ENCODE results near the gene SPAG9. TPM values are rescaled to one million over a fixed set of nuclear protein-coding genes. Genes with fewer than 3 reads are reported as not detected.

The SPAG9 gene
- total RNA-seq, 4 donors from 2014 or later: 81.2 to 99.9 (median 89.9) TPM

DNA sequence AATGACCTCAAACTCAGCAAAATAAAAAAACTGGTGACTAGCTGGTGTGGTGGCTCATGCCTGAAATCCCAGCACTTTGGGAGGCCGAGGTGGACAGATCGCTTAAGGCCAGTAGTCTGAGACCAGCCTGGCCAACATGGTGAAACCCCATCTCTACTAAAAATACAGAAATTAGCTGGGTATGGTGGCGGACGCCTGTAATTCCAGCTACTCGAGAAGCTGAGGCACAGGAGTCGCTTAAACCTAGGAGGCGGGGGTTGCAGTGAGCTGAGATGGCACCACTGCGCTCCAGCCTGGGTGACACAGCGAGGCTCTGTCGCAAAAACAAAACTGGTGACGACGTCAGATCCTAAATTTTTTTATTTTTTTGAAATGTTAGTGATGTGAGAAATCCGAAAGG lies 172.0 kb downstream of the SPAG9 start:
- WGBS: 88% methylated on average over 13 of the region's 13 CpGs
- Histone ChIP-seq H3K27me3 (no peaks in the 10 kb centered on the region), H3K9me3 (no peaks in the 10 kb centered on the region), H3K36me3 (no peaks in the 10 kb centered on the region), H3K4me1 (peaks cover 50 to 72% (median 67%) of the 10 kb centered on the region in 4 donors), H3K27ac (replicated peaks in 1 of 4) (peak overlapping the region; percentile 89 to 90 (median 90)), H3K4me3 (no peak overlapping the region)
- no peak for TF ChIP-seq POLR2A (IDR thresholded peaks at IDR 0.05; ENCODE audit: low read depth)
- TF ChIP-seq POLR2AphosphoS5 (IDR thresholded peaks at IDR 0.05): no peak
- no peak for TF ChIP-seq CTCF (IDR thresholded peaks at IDR 0.05)
- no peak for TF ChIP-seq EP300 (IDR thresholded peaks at IDR 0.05)
- intact Hi-C loops (cut with DNase I): no loop called here
- DNase-seq (ENCODE audit: extremely low spot score): no peak

DNA sequence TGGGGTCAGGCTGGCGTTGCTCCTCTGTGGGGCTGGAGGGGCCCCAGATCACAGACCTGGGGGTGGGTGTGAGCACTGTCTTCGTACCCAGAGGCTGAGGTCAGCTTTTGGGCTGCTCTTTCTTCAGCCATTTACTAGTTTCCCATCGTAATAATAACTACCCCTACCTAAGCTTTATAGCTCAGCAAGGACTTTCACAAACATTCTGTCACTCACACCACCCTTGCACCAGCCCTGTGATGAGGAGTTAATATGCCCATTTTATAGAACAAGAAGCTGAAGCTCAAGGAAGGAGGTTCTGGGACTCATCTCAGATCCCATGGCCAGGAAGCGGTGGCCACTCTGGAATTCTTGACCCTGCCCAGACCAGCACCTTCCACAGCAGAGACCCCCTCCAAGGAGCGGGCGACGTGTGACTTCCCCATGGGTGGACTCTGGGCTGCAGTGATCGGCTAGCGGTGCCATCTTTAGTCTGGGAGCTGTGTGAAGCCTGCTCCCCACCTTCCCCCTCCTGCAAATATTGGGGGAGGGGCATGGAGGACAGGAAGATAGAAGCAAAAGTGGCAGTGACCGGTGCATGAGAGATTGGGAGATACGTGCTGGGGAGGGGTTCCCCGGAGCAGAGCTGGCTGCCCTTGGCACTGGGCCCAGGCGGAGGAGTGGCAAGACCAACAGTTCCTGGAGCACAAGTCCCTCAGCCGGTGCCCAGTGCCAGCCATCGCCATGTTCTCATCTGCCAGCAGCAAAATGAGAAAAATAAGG lies 172.7 kb downstream of the SPAG9 start:
- Histone ChIP-seq H3K27me3 (no peaks in the 10 kb centered on the region), H3K9me3 (no peaks in the 10 kb centered on the region), H3K4me1 (peaks cover 53 to 72% (median 71%) of the 10 kb centered on the region in 4 donors), H3K4me3 (no peak overlapping the region), H3K36me3 (no peaks in the 10 kb centered on the region), H3K27ac (replicated peaks in 1 of 4) (peak overlapping the region; percentile 89 to 90 (median 90))
- DNase-seq (ENCODE audit: extremely low spot score): no peak
- WGBS: 56% methylated on average over 13 of the region's 15 CpGs
- TF ChIP-seq POLR2A (IDR thresholded peaks at IDR 0.05; ENCODE audit: low read depth) (no peak), EP300 (IDR thresholded peaks at IDR 0.05) (no peak), POLR2AphosphoS5 (IDR thresholded peaks at IDR 0.05) (no peak), CTCF (IDR thresholded peaks at IDR 0.05) (no peak)
- intact Hi-C loops (cut with DNase I): no loop called here

- intact Hi-C loops (cut with DNase I): no loop called here
- no peaks in the 10 kb centered on the region for H3K36me3 ChIP-seq
- no peak overlapping the region for H3K4me3 ChIP-seq
- DNase-seq (ENCODE audit: extremely low spot score): no peak
- TF ChIP-seq POLR2A (IDR thresholded peaks at IDR 0.05; ENCODE audit: low read depth): no peak
- no peak for TF ChIP-seq POLR2AphosphoS5 (IDR thresholded peaks at IDR 0.05)
- TF ChIP-seq CTCF (IDR thresholded peaks at IDR 0.05): no peak
- no peak for TF ChIP-seq EP300 (IDR thresholded peaks at IDR 0.05)
- H3K4me1 ChIP-seq: peaks cover 53 to 74% (median 70%) of the 10 kb centered on the region in 4 donors
- H3K9me3 ChIP-seq: no peaks in the 10 kb centered on the region
- H3K27ac ChIP-seq (replicated peaks in 1 of 4): peak overlapping the region; percentile 89 to 90 (median 90)
- no peaks in the 10 kb centered on the region for H3K27me3 ChIP-seq
- WGBS: 92% methylated on average over 16 of the region's 19 CpGs
Measured at GRCh38 chr17:50946891-50947781, 173.5 kb downstream of the SPAG9 start.

DNA sequence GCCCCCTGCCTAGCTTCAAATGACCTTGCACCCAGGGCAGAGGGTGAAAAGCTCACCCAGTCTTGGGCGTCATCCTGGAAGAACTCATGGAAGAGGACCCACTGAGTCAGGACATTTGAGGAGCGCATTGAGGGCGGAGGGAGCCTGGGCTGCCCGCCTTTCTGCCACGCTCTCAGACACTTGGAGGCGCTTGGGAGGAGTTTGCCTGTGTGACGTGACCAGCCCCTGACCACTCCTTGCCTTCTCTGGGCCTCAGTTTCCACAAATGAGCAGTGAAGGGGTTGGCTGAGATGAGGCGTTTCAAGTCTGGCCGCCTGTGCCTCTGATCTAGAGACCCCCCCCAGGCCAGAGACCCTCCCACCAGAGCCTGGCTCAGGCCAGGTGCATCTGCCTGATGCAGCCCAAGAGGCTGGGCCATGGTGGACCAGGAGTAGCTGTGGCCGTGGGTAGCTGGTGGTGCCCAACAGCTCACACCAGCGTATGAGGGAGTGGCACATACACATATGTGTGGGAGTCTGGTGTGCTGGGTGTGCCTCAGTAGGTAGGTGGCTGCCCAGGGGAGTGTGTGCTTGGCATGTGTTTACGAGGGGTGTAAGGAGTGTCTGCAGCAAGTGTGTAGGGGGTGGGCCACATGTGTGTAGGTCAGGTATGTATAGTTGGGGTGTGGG lies 174.3 kb downstream of the SPAG9 start:
- DNase-seq (ENCODE audit: extremely low spot score): no peak
- 96% methylated on average over 11 of the region's 12 CpGs for WGBS
- TF ChIP-seq CTCF (IDR thresholded peaks at IDR 0.05) (no peak), EP300 (IDR thresholded peaks at IDR 0.05) (no peak), POLR2A (IDR thresholded peaks at IDR 0.05; ENCODE audit: low read depth) (no peak), POLR2AphosphoS5 (IDR thresholded peaks at IDR 0.05) (no peak)
- Histone ChIP-seq H3K4me3 (no peak overlapping the region), H3K27me3 (no peaks in the 10 kb centered on the region), H3K9me3 (no peaks in the 10 kb centered on the region), H3K27ac (replicated peaks in 1 of 4) (peak overlapping the region in 3 of 4 donors; percentile 89 to 90 (median 90)), H3K36me3 (no peaks in the 10 kb centered on the region), H3K4me1 (peaks cover 53 to 66% (median 63%) of the 10 kb centered on the region in 4 donors)
- intact Hi-C loops (cut with DNase I): no loop called here
